Measurements from ENCODE around the gene TANGO2. TPM values are rescaled to one million over a fixed set of nuclear protein-coding genes. Genes with fewer than 3 reads are reported as not detected.
A peak's percentile ranks its signal among the peaks of the same experiment; 100 is the strongest.

TANGO2 gene
- total and polyA plus RNA-seq, 2 of the 8 experiments (the other 6 are each of a cell fraction or from before 2014, with no cell fraction given), result 10.1 to 18.4 TPM

- TF ChIP-seq POU5F1 (IDR thresholded peaks at IDR 0.05; ENCODE audit: low read depth, low read length), result no peak
Observed at GRCh38 chr22:20116376-20116950, 95.6 kb downstream of the TANGO2 start (continued).

MicroRNAs within 50 kb of the gene (microRNA counts, 767-probe panel; counts per million panel counts)
- microRNA hsa-miR-1306-3p (879 counts per million, percentile 95 among the panel's probes with 10 or more counts), microRNA hsa-miR-185-5p (879 counts per million, percentile 95 among the panel's probes with 10 or more counts)

Small RNA genes within 50 kb of the gene (microRNA-seq; reads per million reads assigned to microRNA genes)
- gene MIR185 (ENCODE audit: borderline microRNAs expressed in 2 of 2, borderline number of aligned reads in 2 of 2, borderline replicate concordance in 1 of 2), result 86.5 to 108 reads per million in 2 experiments
- gene MIR6816 (ENCODE audit: borderline microRNAs expressed in 2 of 2, borderline number of aligned reads in 2 of 2, borderline replicate concordance in 1 of 2), result 0 to 0.20 reads per million in 2 experiments

Small RNA genes within 50 kb of the gene (small RNA-seq; reads per million reads assigned to genes)
- 33.3 reads per million, percentile 95 among the genes with 10 or more reads in this experiment for gene MIR185 (ENCODE audit: insufficient read depth)
- 1.0 reads per million for gene MIR6816 (ENCODE audit: insufficient read depth)
- not detected for gene RF00017 (ENCODE audit: insufficient read depth)

Other genes with a start within 250 kb of the TANGO2 start
- 14.3 and 15.6 TPM in 2 replicates for gene GNB1L, start 166.2 kb upstream of the TANGO2 start, total RNA-seq (2021; fragmentation: NEBNext Ultra II Directional; extraction: Animal tissue kit (Norgen Biotek cat#: 25700))
- 14.0 and 23.2 TPM in 2 replicates for gene GNB1L, start 166.2 kb upstream of the TANGO2 start, polyA plus RNA-seq (2011; rRNA removed)
- gene RTL10, start 166.2 kb upstream of the TANGO2 start, total RNA-seq (2021; fragmentation: NEBNext Ultra II Directional; extraction: Animal tissue kit (Norgen Biotek cat#: 25700)), result 16.1 and 18.8 TPM in 2 replicates
- 11.5 and 15.5 TPM in 2 replicates for gene RTL10, start 166.2 kb upstream of the TANGO2 start, polyA plus RNA-seq (2011; rRNA removed)
- gene COMT, start 79.3 kb upstream of the TANGO2 start, total RNA-seq (2021; fragmentation: NEBNext Ultra II Directional; extraction: Animal tissue kit (Norgen Biotek cat#: 25700)), result 15.2 and 16.6 TPM in 2 replicates
- 33.7 and 45.0 TPM in 2 replicates for gene COMT, start 79.3 kb upstream of the TANGO2 start, polyA plus RNA-seq (2011; rRNA removed)
- 14.2 and 14.8 TPM in 2 replicates for gene TXNRD2, start 79.3 kb upstream of the TANGO2 start, total RNA-seq (2021; fragmentation: NEBNext Ultra II Directional; extraction: Animal tissue kit (Norgen Biotek cat#: 25700))
- 21.9 and 25.0 TPM in 2 replicates for gene TXNRD2, start 79.3 kb upstream of the TANGO2 start, polyA plus RNA-seq (2011; rRNA removed)
- gene ARVCF, start 4.3 kb upstream of the TANGO2 start, total RNA-seq (2021; fragmentation: NEBNext Ultra II Directional; extraction: Animal tissue kit (Norgen Biotek cat#: 25700)), result 43.2 and 49.6 TPM in 2 replicates
- 31.0 and 68.3 TPM in 2 replicates for gene ARVCF, start 4.3 kb upstream of the TANGO2 start, polyA plus RNA-seq (2011; rRNA removed)
- 42.3 and 43.7 TPM in 2 replicates for gene DGCR8, start 59.1 kb downstream of the TANGO2 start, total RNA-seq (2021; fragmentation: NEBNext Ultra II Directional; extraction: Animal tissue kit (Norgen Biotek cat#: 25700))
- gene DGCR8, start 59.1 kb downstream of the TANGO2 start, polyA plus RNA-seq (2011; rRNA removed), result 23.7 and 42.5 TPM in 2 replicates
- gene RANBP1, start 95.0 kb downstream of the TANGO2 start, total RNA-seq (2021; fragmentation: NEBNext Ultra II Directional; extraction: Animal tissue kit (Norgen Biotek cat#: 25700)), result 484 and 495 TPM in 2 replicates
- gene RANBP1, start 95.0 kb downstream of the TANGO2 start, polyA plus RNA-seq (2011; rRNA removed), result 343 and 465 TPM in 2 replicates
- 44.9 and 47.9 TPM in 2 replicates for gene TRMT2A, start 96.1 kb downstream of the TANGO2 start, total RNA-seq (2021; fragmentation: NEBNext Ultra II Directional; extraction: Animal tissue kit (Norgen Biotek cat#: 25700))
- gene TRMT2A, start 96.1 kb downstream of the TANGO2 start, polyA plus RNA-seq (2011; rRNA removed), result 50.3 and 73.2 TPM in 2 replicates
- gene ZDHHC8, start 110.7 kb downstream of the TANGO2 start, total RNA-seq (2021; fragmentation: NEBNext Ultra II Directional; extraction: Animal tissue kit (Norgen Biotek cat#: 25700)), result 64.0 and 65.6 TPM in 2 replicates
- gene ZDHHC8, start 110.7 kb downstream of the TANGO2 start, polyA plus RNA-seq (2011; rRNA removed), result 18.6 and 44.4 TPM in 2 replicates
- not detected in 2 replicates for gene CCDC188, start 129.9 kb downstream of the TANGO2 start, total RNA-seq (2021; fragmentation: NEBNext Ultra II Directional; extraction: Animal tissue kit (Norgen Biotek cat#: 25700))
- not detected in 2 replicates for gene CCDC188, start 129.9 kb downstream of the TANGO2 start, polyA plus RNA-seq (2011; rRNA removed)
- 21.8 and 22.5 TPM in 2 replicates for gene RTN4R, start 247.2 kb downstream of the TANGO2 start, total RNA-seq (2021; fragmentation: NEBNext Ultra II Directional; extraction: Animal tissue kit (Norgen Biotek cat#: 25700))
- 41.3 and 51.5 TPM in 2 replicates for gene RTN4R, start 247.2 kb downstream of the TANGO2 start, polyA plus RNA-seq (2011; rRNA removed)

All from H1 (cell line).